GM21381 (cell line): ENCODE data around the gene ZBTB33.

Experiments
- ATAC-seq: cut with Tn5 transposase; IDR thresholded peaks from one replicate; pipeline ENCODE4 v1.9.1; 2021; ENCODE audit warnings: mild to moderate bottlenecking, moderate library complexity; ENCODE audit not compliant: unreplicated experiment

Gene ZBTB33

DNA sequence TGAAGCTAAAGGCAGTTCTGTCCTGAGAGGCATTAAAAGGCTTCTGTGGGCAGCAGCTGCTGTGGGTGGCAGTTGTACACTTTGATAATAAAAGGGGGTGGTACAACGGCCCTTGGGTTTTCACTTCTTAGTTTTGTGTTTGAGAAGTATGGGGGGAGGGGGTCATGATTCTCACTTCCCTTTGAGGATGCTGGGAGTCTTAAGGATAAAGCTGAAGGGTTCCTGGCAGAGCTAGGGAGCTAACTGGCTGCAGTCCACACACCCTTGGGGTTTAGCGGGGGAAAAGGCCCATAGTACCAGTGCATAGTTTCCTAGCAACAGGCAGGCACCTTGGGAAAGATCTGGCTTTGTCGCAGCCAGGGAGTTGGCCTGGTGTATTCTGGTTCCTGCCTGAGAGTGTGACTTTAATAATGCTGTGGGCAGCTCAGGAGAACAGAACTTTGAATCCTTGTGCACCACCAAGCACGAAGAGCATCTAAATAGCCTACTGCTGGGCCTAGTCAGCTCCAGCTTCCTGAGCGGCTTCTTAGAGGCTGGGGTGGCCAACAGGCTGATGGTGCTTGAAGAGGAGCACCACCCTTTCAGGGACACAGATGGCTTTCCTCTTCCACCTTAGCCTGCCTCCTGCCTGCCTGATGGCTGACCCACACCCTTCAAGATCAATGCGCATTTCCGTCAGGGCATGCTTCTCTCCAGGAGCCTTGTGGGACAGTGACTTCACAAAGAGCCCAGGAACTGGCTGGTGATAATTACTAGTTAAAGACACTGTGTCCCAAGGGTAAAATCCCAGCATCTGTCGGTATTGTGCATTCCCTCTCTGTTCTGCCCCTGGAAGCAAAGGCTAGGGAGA is 12.5 kb downstream of the ZBTB33 start:
- ATAC-seq = no peak

- no peak for ATAC-seq
These were observed 13.7 kb downstream of the ZBTB33 start for GRCh38 chrX:120264341-120264740.

- no peak for ATAC-seq
These were observed 18.9 kb downstream of the ZBTB33 start for GRCh38 chrX:120269373-120270035.

DNA sequence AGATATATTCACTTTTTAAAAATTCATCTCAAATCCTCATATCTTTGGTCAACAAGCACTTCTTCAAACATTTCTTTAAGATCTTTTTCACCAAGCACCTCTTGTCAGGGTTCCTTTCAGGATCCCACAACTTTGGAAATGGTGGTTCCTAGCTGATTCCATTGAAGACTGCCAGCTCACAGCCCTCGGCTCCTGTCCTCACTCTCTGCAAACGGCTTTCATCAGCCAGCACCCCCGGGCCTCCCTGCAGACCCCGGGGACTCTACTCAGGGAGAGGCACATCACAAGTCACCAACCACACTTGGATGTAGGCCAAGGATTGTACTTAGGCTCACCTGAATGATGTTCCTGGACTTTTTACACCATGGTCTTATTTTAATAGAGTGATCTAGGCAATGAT is 20.0 kb downstream of the ZBTB33 start:
- ATAC-seq = no peak

GRCh38 chrX:120271218-120271617 is 20.6 kb downstream of the ZBTB33 start:
- no peak for ATAC-seq

DNA sequence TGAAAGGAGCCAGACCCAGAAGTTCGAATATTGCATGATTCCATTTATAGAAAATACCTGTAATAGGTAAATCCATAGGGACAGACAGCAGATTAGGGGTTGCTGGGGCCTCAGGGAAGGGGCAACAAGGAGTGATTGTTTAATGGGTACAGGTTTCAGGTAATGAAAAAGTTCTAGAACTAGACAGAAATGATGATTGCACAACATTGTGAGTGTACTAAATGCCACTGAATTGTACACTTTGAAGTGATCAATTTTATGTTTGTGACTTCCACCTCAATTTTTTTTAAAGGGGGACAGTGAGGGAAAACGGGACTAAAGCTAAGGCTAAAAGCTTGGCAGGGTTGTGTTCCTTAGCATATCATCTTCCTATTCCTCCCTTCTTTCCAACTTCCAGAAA is 23.5 kb downstream of the ZBTB33 start:
- ATAC-seq = no peak

DNA sequence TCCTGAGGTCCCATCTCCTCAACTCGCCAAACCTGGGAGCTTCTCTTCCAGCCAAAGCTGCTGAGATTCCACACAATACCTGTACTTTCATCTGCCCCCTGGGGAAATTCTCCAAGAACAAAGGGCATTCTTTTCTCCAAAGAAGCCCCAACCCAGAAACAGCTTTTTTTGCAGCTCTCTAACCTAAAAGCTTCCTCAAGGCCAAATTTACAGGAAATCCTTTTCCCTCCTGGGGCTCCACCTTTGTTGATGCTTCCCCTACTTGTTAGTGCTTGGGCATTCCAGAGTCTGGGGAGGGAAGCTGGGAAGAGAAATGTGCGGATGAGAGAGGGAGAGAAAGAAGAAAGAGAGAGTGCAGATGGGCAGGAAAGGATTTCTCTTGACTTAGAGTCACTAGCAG is 24.3 kb downstream of the ZBTB33 start:
- ATAC-seq = no peak

GRCh38 chrX:120281021-120281624 is 30.5 kb downstream of the ZBTB33 start:
- ATAC-seq = no peak

GRCh38 chrX:120281761-120282160 is 31.1 kb downstream of the ZBTB33 start:
- ATAC-seq = no peak

- ATAC-seq = no peak
These were observed 32.1 kb downstream of the ZBTB33 start for GRCh38 chrX:120282697-120283096.

DNA sequence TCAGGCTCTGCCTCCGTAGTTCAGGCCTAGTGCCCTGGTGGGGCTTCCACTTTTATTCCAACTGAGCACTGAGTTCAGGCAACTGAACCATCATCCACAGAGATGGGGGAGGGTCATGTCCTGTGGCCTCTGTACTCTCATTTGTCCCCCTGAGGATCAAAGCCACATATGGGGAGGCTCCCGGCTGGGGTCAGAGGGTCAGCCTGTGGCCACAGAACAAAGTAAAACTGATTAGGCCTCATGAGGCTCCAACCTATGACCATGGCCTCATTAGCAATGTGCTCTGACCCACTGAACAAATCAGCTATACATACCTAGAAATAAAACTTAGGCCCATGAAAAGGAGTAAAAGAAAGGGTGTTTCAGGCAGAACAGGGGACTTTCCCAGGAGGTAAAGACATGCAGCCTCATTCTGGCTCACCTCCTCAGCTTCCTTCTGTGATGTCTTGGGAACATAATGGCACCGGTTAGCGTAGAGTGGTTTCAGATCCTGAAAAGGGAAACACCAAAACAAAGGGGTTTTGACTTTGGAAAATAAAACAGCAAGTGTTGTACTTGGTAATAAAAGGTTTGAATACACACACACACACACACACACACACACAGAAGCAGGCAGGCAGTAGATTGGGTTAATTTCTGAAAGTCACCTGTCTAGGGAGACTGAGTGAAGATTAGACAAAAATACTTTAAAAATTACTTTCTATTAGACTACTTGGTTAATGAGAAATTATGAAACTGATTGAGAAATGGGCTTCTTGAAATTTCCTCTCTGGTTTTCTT is 36.3 kb downstream of the ZBTB33 start:
- ATAC-seq = peak; percentile 36

- ATAC-seq = peak; percentile 57
These were observed 37.0 kb downstream of the ZBTB33 start for GRCh38 chrX:120287513-120288112.

DNA sequence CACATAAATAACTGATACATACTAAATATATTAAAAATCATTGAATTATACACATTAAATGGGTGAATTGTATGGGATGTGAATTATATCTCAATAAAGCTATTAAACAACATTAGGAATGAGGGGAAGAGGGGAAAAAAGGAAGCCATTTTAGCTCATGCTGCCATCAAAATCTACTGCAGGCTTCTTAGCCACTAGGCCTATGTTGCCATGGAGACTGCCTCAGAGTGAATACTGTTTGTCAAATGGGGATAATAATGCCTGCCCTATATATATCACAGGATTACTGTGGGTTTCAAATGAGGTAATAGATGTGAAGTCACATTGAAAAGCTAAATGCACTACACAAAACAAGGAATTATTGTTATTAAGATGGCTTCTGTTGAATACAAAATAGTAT is 39.5 kb downstream of the ZBTB33 start:
- no peak for ATAC-seq

- ATAC-seq = no peak
These were observed 40.6 kb downstream of the ZBTB33 start for GRCh38 chrX:120291211-120291610.

DNA sequence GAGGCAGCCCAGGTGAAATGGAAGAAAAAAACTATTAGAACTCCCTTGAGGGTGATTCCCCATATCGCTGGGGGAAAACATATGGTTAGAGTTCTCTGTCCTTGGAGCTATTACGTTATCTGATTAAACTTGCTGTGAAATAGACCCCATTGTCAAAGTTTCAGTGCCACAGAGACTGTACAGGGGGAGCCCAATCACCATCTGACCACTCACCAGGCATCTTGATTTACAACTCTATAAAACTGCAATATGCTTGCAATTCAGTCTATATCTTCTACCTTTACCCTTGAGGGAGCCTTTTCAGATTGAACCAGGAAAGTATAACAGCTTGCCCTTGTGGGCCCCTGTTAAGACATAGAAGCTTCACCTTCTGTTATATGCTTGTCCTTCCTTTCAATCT is 42.4 kb downstream of the ZBTB33 start:
- ATAC-seq = no peak

GRCh38 chrX:120294651-120295050 is 44.0 kb downstream of the ZBTB33 start:
- no peak for ATAC-seq

DNA sequence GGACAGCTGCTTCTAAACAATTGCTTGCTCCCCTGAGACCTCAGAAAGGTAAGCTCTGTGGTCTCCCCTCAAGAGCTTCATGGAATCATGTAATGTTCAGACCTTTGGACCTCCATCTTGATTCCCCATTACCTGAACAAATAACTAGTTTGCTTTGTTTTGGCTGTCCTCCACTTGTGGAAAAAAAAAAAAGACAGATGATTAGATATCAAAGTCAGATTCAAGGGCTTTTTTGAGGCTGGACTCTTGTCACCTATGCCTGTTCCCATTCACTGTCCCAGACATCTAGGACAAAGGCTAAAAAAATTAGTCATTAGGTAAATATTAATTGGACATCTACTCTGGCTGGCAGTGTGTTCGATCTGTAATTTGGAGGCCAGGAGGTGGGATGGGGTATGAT is 47.3 kb downstream of the ZBTB33 start:
- ATAC-seq = no peak

- no peak for ATAC-seq
These were observed 49.3 kb downstream of the ZBTB33 start for GRCh38 chrX:120299928-120300327.

DNA sequence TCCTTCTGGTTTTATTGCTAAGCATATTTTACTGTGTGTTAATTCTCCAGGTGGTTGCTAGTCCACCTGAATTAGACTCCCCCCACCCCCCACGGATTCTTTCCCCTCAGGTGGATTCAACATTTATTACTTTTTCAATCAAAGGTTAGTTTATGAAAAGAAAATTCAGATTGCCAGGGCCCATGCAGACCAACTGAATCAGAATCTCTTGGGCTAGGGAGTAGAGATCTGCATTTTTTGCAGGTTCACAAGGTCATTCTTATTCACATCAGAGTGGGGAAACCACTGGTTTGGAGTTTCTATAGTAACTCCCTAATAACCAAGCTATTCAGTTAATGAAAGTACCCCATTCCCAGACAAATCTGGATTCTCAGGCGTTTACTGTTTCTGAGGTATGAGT is 50.9 kb downstream of the ZBTB33 start:
- no peak for ATAC-seq

GRCh38 chrX:120301960-120302359 is 51.3 kb downstream of the ZBTB33 start:
- no peak for ATAC-seq

DNA sequence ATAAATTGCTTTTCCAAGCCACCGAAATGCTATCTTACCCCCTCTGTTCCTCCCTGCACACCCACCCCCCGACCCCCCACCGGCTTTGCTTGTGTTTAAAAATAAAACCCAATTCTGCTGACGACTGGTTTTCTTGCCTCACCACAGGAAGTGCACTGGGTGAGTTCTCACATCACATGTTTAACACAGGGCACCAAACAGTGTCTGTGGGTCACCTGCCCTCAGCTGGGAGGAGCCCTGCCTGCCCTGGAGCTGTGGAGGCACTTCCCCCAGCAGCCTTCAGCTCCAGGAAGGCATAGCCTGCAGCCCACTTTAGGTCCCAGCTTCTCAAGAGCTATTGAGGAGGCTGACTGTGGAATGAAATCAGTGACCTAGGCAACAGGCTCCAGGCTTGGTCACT is 51.8 kb downstream of the ZBTB33 start:
- peak; percentile 98 for ATAC-seq
